WTC11 (cell line): ENCODE measurements around the gene C1orf146. TPM values are rescaled to one million over a fixed set of nuclear protein-coding genes. Genes with fewer than 3 reads are reported as not detected.

Source experiments
- ATAC-seq: fragments of 200-7000 bp; cut with Tn5 transposase; 2 replicates; pipeline ENCODE4 v1.10.0; 2021; ENCODE audit warnings: mild to moderate bottlenecking, moderate library complexity
- CTCF ChIA-PET: fragments of 300-600 bp; sonication (Branson Sonifier 250); formaldehyde crosslinking; loops from one replicate; lab custom pipeline; 2021; ENCODE audit warnings: antibody characterized with exemption; lab: Charles Lee
- POLR2A ChIA-PET: fragments of 350-600 bp; sonication (Branson Sonifier 250); formaldehyde crosslinking; loops from one replicate; lab custom pipeline; 2021; ENCODE audit warnings: antibody characterized with exemption; lab: Charles Lee
- DNase-seq: peaks from one replicate; pipeline ENCODE4 v3.0.0; 2021; ENCODE audit warnings: low spot score
- H3K27ac Mint-ChIP-seq: 2 replicates; pipeline ENCODE4 v1.8.0; 2021; ENCODE audit warnings: mixed read lengths
- H3K27me3 Mint-ChIP-seq: 2 replicates; pipeline ENCODE4 v1.8.0; 2021; ENCODE audit warnings: low read depth, mild to moderate bottlenecking, moderate library complexity, mixed read lengths
- H3K36me3 Mint-ChIP-seq: 2 replicates; pipeline ENCODE4 v1.8.0; 2021; ENCODE audit warnings: mixed read lengths
- H3K4me1 Mint-ChIP-seq: 2 replicates; pipeline ENCODE4 v1.8.0; 2022; ENCODE audit warnings: mixed read lengths
- H3K4me3 Mint-ChIP-seq: 2 replicates; pipeline ENCODE4 v1.8.0; 2021; ENCODE audit warnings: mild to moderate bottlenecking, moderate library complexity, mixed read lengths
- H3K9me3 Mint-ChIP-seq: 2 replicates; pipeline ENCODE4 v1.8.0; 2021; ENCODE audit warnings: mixed read lengths
- CBFB ChIP-seq: sonication (generic); formaldehyde crosslinking; IDR thresholded peaks from 2 replicates; pipeline ENCODE4 v1.8.1; 2022; ENCODE audit warnings: mild to moderate bottlenecking, low read depth, missing genetic modification reagents
- CREB1 ChIP-seq: sonication (generic); formaldehyde crosslinking; IDR thresholded peaks from 2 replicates; pipeline ENCODE4 v1.8.0; 2023; ENCODE audit warnings: mild to moderate bottlenecking, missing genetic modification reagents
- EMX1 ChIP-seq: fragments of 250-450 bp; sonication (Bioruptor Pico); IDR thresholded peaks from 2 replicates; pipeline ENCODE4 v1.8.0; 2021; ENCODE audit warnings: mild to moderate bottlenecking
- FOXP1 ChIP-seq: sonication (generic); formaldehyde crosslinking; IDR thresholded peaks from 2 replicates; pipeline ENCODE4 v1.8.0; 2022; ENCODE audit warnings: missing genetic modification reagents, mild to moderate bottlenecking, moderate library complexity, borderline replicate concordance
- GABPB1 ChIP-seq: sonication (generic); formaldehyde crosslinking; IDR thresholded peaks from 2 replicates; pipeline ENCODE4 v1.8.1; 2023; ENCODE audit warnings: mild to moderate bottlenecking, missing genetic modification reagents
- GRHL2 ChIP-seq: fragments of 250-450 bp; sonication (Bioruptor Pico); IDR thresholded peaks from 2 replicates; pipeline ENCODE4 v1.8.0; 2022; ENCODE audit warnings: mild to moderate bottlenecking, moderate library complexity; ENCODE audit not compliant: insufficient replicate concordance, severe bottlenecking
- IRF2 ChIP-seq: sonication (generic); formaldehyde crosslinking; IDR thresholded peaks from 2 replicates; pipeline ENCODE4 v1.8.0; 2022; ENCODE audit warnings: low read depth, missing genetic modification reagents, borderline replicate concordance
- KAT7 ChIP-seq: sonication (generic); formaldehyde crosslinking; IDR thresholded peaks from 2 replicates; pipeline ENCODE4 v1.8.1; 2023; ENCODE audit warnings: missing genetic modification reagents, mild to moderate bottlenecking, borderline replicate concordance
- MYBL2 ChIP-seq: sonication (generic); formaldehyde crosslinking; IDR thresholded peaks from 2 replicates; pipeline ENCODE4 v1.8.1; 2023; ENCODE audit warnings: mild to moderate bottlenecking, moderate library complexity, missing genetic modification reagents
- NFYB ChIP-seq: sonication (generic); formaldehyde crosslinking; conservative IDR thresholded peaks from 2 replicates; pipeline ENCODE4 v1.8.0; 2022; ENCODE audit warnings: low read depth, missing genetic modification reagents
- NR2C2 ChIP-seq: sonication (generic); formaldehyde crosslinking; IDR thresholded peaks from 2 replicates; pipeline ENCODE4 v1.8.0; 2022; ENCODE audit warnings: mild to moderate bottlenecking, missing genetic modification reagents
- ZBTB21 ChIP-seq: sonication (generic); formaldehyde crosslinking; IDR thresholded peaks from 2 replicates; pipeline ENCODE4 v1.8.1; 2023; ENCODE audit warnings: mild to moderate bottlenecking, missing genetic modification reagents, borderline replicate concordance
- ZNF263 ChIP-seq: sonication (generic); formaldehyde crosslinking; IDR thresholded peaks from 2 replicates; pipeline ENCODE4 v1.8.1; 2022; ENCODE audit warnings: low read depth, mild to moderate bottlenecking, moderate library complexity, missing genetic modification reagents
- total RNA-seq: library from RNA; stranded (reverse); gene quantifications from 3 replicates; pipeline ENCODE4 v1.2.3, GENCODE V29; 2021
- TF ChIP-seq, protein P1 (sequence below): fragments of 200-600 bp; IDR thresholded peaks from 2 replicates; pipeline ENCODE4 v1.8.0; 2022; ENCODE audit warnings: antibody characterized with exemption
- TF ChIP-seq, protein P2 (sequence below): fragments of 250-450 bp; sonication (Bioruptor Pico); conservative IDR thresholded peaks from 2 replicates; pipeline ENCODE4 v1.9.0; 2021; ENCODE audit warnings: mild to moderate bottlenecking
- TF ChIP-seq, protein P3 (sequence below): sonication (generic); formaldehyde crosslinking; IDR thresholded peaks from 2 replicates; pipeline ENCODE4 v1.8.0; 2022; ENCODE audit warnings: mild to moderate bottlenecking, missing genetic modification reagents
- TF ChIP-seq, protein P4 (sequence below): fragments of 250-450 bp; sonication (Bioruptor Pico); IDR thresholded peaks from 2 replicates; pipeline ENCODE4 v2.1.2; 2022; ENCODE audit warnings: mild to moderate bottlenecking, moderate library complexity
- TF ChIP-seq, protein P5 (sequence below): sonication (generic); formaldehyde crosslinking; IDR thresholded peaks from 2 replicates; pipeline ENCODE4 v1.8.1; 2023; ENCODE audit warnings: mild to moderate bottlenecking, missing genetic modification reagents, moderate library complexity
- TF ChIP-seq, protein P6 (sequence below): sonication (generic); formaldehyde crosslinking; IDR thresholded peaks from 2 replicates; pipeline ENCODE4 v1.8.0; 2023; ENCODE audit warnings: missing genetic modification reagents
- TF ChIP-seq, protein P7 (sequence below): fragments of 250-450 bp; sonication (Bioruptor Pico); IDR thresholded peaks from 2 replicates; pipeline ENCODE4 v1.9.0; 2021; ENCODE audit warnings: mild to moderate bottlenecking
- TF ChIP-seq, protein P8 (sequence below): sonication (generic); formaldehyde crosslinking; IDR thresholded peaks from 2 replicates; pipeline ENCODE4 v1.8.1; 2022; ENCODE audit warnings: mild to moderate bottlenecking, moderate library complexity, missing genetic modification reagents

Gene C1orf146
- total RNA-seq, 1 experiment from 2014 or later, result not detected

DNA sequence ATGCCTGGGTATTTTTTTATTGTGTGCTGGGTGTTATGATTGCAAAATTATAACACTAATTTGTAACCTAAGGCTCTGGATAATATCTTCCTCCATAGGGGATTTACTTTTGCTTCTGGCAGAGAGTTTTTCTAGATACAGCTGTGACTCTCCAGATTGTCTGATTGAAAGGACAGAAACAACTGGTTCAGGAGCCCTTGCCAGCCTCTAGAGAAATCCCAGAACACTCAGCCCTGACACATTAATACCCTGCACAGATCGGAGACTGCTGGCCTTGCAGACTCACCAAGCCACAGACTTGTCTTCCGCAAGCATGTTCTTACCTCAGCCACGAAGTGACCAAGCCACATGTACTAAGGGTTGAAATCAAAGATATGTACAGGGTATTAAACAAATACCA lies 10.7 kb downstream of the C1orf146 start:
- TF ChIP-seq, protein P1, sequence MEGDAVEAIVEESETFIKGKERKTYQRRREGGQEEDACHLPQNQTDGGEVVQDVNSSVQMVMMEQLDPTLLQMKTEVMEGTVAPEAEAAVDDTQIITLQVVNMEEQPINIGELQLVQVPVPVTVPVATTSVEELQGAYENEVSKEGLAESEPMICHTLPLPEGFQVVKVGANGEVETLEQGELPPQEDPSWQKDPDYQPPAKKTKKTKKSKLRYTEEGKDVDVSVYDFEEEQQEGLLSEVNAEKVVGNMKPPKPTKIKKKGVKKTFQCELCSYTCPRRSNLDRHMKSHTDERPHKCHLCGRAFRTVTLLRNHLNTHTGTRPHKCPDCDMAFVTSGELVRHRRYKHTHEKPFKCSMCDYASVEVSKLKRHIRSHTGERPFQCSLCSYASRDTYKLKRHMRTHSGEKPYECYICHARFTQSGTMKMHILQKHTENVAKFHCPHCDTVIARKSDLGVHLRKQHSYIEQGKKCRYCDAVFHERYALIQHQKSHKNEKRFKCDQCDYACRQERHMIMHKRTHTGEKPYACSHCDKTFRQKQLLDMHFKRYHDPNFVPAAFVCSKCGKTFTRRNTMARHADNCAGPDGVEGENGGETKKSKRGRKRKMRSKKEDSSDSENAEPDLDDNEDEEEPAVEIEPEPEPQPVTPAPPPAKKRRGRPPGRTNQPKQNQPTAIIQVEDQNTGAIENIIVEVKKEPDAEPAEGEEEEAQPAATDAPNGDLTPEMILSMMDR, result no peak
- TF ChIP-seq CREB1 (CRISPR knock-in tag), result no peak
- ChIA-PET POLR2A (no interaction called here), CTCF (no interaction called here)
- Mint-ChIP-seq H3K36me3 (no peaks in the 10 kb centered on the region), H3K27me3 (no peaks in the 10 kb centered on the region), H3K9me3 (no peaks in the 10 kb centered on the region), H3K4me3 (no peak overlapping the region), H3K27ac (no peak overlapping the region), H3K4me1 (peaks cover 9% of the 10 kb centered on the region)
- ATAC-seq (no peak), DNase-seq (no peak)

DNA sequence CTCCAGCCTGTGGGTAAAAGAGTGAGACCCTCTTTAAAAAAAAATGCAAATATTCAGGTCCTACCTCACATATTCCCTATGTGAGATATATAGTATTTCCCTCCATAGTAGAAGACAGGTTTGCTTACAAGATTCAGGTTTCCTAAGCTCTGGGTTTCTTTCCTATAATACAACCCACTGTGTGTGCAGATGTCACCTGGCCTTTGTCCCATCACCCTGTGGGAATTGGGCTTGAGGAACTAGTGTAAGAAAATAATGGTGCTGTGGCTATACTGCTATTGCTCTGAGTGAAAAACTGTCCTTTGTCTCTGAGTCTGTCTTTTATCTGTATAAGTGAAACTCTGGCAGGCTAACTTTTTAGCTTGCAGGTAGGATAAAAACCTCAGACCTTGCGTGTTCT lies 13.0 kb downstream of the C1orf146 start:
- POLR2A ChIA-PET, result no interaction called here
- H3K9me3 Mint-ChIP-seq, result no peaks in the 10 kb centered on the region
- DNase-seq, result no peak
- no peak overlapping the region for H3K27ac Mint-ChIP-seq
- TF ChIP-seq GABPB1 (CRISPR knock-in tag) (no peak), IRF2 (CRISPR knock-in tag) (no peak), NFYB (CRISPR knock-in tag) (no peak), FOXP1 (no peak), KAT7 (CRISPR knock-in tag) (no peak), ZNF263 (CRISPR knock-in tag) (no peak), ZBTB21 (CRISPR knock-in tag) (no peak), NR2C2 (CRISPR knock-in tag) (no peak), GRHL2 (CRISPR knock-in tag) (no peak), EMX1 (CRISPR knock-in tag) (no peak), CBFB (CRISPR knock-in tag) (no peak), MYBL2 (no peak)
- TF ChIP-seq, protein P2, sequence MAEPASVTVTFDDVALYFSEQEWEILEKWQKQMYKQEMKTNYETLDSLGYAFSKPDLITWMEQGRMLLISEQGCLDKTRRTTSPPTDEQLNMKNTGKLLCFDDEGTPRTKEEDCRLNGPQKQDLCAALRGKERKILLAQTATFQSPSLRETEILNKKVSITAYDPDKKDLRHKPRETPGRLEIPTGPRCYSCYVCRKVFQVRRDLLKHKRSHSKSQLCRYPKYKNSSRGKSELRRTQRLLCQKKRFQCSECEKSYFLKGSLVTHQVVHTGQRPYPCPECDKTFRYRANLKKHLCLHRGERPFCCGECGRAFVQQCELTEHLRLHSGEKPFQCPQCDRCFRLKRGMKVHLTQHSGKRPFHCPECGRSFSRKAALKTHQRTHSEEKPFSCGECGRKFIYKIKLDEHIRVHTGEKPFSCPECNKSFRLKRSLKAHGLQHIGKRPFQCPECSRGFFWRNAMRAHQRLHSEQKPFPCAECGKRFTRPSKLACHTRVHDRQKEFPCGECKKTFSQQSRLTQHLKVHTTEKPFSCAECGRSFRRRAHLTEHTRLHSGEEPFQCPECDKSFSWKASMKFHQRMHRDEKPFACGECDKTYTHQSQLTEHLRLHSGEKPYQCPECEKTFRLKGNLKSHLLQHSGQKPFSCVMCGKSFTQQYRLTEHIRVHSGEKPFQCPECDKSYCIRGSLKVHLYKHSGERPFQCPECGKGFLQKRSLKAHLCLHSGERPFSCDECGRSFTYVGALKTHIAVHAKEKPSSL (CRISPR knock-in tag), result no peak
- TF ChIP-seq, protein P3, sequence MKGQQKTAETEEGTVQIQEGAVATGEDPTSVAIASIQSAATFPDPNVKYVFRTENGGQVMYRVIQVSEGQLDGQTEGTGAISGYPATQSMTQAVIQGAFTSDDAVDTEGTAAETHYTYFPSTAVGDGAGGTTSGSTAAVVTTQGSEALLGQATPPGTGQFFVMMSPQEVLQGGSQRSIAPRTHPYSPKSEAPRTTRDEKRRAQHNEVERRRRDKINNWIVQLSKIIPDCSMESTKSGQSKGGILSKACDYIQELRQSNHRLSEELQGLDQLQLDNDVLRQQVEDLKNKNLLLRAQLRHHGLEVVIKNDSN (CRISPR knock-in tag), result no peak
- TF ChIP-seq, protein P4, sequence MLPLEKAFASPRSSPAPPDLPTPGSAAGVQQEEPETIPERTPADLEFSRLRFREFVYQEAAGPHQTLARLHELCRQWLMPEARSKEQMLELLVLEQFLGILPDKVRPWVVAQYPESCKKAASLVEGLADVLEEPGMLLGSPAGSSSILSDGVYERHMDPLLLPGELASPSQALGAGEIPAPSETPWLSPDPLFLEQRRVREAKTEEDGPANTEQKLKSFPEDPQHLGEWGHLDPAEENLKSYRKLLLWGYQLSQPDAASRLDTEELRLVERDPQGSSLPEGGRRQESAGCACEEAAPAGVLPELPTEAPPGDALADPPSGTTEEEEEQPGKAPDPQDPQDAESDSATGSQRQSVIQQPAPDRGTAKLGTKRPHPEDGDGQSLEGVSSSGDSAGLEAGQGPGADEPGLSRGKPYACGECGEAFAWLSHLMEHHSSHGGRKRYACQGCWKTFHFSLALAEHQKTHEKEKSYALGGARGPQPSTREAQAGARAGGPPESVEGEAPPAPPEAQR (CRISPR knock-in tag), result no peak
- TF ChIP-seq, protein P5, sequence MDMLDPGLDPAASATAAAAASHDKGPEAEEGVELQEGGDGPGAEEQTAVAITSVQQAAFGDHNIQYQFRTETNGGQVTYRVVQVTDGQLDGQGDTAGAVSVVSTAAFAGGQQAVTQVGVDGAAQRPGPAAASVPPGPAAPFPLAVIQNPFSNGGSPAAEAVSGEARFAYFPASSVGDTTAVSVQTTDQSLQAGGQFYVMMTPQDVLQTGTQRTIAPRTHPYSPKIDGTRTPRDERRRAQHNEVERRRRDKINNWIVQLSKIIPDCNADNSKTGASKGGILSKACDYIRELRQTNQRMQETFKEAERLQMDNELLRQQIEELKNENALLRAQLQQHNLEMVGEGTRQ (CRISPR knock-in tag), result no peak
- TF ChIP-seq, protein P6, sequence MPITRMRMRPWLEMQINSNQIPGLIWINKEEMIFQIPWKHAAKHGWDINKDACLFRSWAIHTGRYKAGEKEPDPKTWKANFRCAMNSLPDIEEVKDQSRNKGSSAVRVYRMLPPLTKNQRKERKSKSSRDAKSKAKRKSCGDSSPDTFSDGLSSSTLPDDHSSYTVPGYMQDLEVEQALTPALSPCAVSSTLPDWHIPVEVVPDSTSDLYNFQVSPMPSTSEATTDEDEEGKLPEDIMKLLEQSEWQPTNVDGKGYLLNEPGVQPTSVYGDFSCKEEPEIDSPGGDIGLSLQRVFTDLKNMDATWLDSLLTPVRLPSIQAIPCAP (CRISPR knock-in tag), result no peak
- TF ChIP-seq, protein P7, sequence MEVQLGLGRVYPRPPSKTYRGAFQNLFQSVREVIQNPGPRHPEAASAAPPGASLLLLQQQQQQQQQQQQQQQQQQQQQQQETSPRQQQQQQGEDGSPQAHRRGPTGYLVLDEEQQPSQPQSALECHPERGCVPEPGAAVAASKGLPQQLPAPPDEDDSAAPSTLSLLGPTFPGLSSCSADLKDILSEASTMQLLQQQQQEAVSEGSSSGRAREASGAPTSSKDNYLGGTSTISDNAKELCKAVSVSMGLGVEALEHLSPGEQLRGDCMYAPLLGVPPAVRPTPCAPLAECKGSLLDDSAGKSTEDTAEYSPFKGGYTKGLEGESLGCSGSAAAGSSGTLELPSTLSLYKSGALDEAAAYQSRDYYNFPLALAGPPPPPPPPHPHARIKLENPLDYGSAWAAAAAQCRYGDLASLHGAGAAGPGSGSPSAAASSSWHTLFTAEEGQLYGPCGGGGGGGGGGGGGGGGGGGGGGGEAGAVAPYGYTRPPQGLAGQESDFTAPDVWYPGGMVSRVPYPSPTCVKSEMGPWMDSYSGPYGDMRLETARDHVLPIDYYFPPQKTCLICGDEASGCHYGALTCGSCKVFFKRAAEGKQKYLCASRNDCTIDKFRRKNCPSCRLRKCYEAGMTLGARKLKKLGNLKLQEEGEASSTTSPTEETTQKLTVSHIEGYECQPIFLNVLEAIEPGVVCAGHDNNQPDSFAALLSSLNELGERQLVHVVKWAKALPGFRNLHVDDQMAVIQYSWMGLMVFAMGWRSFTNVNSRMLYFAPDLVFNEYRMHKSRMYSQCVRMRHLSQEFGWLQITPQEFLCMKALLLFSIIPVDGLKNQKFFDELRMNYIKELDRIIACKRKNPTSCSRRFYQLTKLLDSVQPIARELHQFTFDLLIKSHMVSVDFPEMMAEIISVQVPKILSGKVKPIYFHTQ (CRISPR knock-in tag), result no peak
- TF ChIP-seq, protein P8, sequence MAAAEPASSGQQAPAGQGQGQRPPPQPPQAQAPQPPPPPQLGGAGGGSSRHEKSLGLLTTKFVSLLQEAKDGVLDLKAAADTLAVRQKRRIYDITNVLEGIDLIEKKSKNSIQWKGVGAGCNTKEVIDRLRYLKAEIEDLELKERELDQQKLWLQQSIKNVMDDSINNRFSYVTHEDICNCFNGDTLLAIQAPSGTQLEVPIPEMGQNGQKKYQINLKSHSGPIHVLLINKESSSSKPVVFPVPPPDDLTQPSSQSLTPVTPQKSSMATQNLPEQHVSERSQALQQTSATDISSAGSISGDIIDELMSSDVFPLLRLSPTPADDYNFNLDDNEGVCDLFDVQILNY (CRISPR knock-in tag), result no peak
- H3K36me3 Mint-ChIP-seq, result no peaks in the 10 kb centered on the region
- no peak overlapping the region for H3K4me3 Mint-ChIP-seq
- H3K4me1 Mint-ChIP-seq, result peaks cover 9% of the 10 kb centered on the region
- no peak for ATAC-seq
- CTCF ChIA-PET, result no interaction called here
- H3K27me3 Mint-ChIP-seq, result no peaks in the 10 kb centered on the region
